EL (cell line): Measurements from ENCODE around the gene UROC1.
"Not testable (repeated sequence)": the region's sequence is repeated elsewhere in the genome, so short reads cannot be mapped to it uniquely, and the experiment has no call there.

ENCODE experiments used
- DNase-seq: peaks from one replicate; pipeline ENCODE4 v3.0.0-alpha.2; 2016

Gene UROC1

DNA sequence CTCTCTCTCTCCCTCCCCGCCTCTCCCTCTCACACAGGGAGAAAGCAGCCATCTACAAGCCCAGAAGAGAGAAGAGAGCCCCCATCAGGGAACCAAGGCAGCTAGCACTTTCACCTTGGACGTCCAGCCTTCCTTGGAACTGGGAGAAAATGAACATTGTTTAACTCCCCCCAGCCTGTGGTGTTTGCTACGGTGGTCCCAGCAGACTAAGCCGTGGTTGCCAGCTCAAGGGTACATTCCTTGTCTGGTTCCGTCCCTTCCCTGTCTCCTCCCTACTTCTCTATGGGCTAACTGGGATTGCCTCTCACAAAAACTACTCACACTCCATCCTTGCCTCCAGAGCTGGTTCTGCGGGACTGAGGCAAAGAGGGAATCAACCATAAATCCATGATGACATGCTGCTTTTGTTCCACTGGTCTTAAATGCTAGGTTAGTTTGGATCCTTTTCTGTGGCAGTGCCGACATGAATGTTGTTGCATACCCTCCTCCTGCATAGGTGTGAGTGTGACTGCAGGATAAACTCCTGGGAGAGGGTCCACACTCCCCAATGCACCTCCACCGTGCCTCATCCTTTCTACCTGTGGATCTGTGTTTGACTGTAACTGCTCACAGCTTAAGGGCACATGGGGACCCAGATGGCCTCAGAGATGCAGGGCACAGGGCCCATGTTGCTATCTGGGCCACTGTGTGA is 29.1 kb upstream of the UROC1 start:
- DNase-seq: no peak

GRCh38 chr3:126546013-126546412 is 28.4 kb upstream of the UROC1 start:
- DNase-seq: no peak

DNA sequence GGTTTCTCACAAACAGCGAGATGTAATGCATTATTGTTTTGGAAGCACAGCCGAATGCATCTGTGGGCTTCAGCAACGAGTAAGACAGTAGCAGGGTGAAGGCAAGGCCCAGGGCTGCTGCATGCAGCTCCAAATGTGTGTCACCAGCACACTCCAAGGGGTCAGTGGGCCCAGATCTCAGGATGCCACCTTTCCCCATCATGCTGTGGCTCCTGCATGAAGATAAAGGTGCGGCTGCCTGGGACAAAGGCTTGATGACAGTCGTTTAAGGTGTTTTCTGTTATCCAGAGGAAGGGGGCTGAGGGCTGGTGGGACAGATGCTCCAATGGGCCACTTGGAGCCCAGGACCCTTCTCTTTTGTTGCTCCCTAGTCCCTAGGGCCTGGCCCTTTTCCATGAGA is 28.0 kb upstream of the UROC1 start:
- no peak for DNase-seq

GRCh38 chr3:126544596-126545281 is 27.2 kb upstream of the UROC1 start:
- no peak for DNase-seq

- DNase-seq: no peak
Measured at GRCh38 chr3:126543457-126544061, 26.0 kb upstream of the UROC1 start.

- no peak for DNase-seq
Measured at GRCh38 chr3:126542340-126543241, 25.0 kb upstream of the UROC1 start.

GRCh38 chr3:126541628-126542339 is 24.2 kb upstream of the UROC1 start:
- DNase-seq: no peak

- DNase-seq: no peak
Measured at GRCh38 chr3:126540951-126541627, 23.5 kb upstream of the UROC1 start.

DNA sequence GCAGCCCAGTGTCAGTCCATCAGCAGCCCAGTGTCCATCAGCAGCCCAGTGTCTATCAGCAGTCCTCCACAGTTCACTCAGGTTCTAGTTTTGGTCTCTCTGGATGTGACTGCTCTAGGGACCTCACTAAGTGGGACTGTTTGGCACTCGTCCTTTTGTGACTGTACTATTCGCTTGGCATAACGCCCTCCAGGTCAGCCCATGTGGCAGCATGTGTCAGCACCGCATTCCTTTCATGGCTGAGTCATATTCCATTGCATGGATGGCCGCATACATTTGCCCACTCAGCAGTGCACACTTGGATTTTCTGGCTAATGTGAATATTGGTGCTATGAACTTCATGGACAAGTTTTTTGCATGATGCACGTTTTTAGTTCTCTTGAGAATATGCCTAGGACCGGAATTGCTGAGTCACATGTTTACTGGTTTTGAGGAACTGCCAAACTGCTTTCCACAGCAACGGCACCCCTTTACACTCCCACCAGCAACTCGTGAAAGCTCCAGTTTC is 22.8 kb upstream of the UROC1 start:
- DNase-seq: peak; percentile 98

DNA sequence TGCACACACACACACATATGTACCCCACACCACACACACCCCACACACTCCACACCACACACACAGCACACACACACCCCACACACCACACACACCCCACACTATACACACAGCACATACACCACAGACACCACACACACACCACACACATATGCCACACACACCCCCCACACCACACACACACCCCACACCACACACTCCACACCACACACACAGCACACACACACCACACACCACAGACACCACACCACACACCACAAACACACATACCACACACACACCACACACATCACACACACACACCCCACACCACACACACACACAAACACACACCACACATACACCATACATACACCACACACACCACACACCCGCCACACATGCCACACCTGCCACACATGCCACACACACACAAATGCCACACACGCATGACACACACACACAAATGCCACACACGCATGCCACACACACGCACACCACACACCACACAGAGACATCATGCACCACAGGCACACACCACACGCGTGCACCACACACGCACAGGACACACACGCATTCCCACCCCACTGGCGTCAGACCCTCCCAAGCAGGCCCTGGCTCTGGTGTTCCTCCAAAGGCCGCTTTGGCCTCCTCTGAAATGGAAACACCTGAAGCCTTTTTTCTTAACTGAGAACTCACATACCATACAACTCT is 22.1 kb upstream of the UROC1 start:
- DNase-seq: no peak

- no peak for DNase-seq
Measured at GRCh38 chr3:126538966-126539365, 21.4 kb upstream of the UROC1 start.

- no peak for DNase-seq
Measured at GRCh38 chr3:126538316-126538715, 20.7 kb upstream of the UROC1 start.

DNA sequence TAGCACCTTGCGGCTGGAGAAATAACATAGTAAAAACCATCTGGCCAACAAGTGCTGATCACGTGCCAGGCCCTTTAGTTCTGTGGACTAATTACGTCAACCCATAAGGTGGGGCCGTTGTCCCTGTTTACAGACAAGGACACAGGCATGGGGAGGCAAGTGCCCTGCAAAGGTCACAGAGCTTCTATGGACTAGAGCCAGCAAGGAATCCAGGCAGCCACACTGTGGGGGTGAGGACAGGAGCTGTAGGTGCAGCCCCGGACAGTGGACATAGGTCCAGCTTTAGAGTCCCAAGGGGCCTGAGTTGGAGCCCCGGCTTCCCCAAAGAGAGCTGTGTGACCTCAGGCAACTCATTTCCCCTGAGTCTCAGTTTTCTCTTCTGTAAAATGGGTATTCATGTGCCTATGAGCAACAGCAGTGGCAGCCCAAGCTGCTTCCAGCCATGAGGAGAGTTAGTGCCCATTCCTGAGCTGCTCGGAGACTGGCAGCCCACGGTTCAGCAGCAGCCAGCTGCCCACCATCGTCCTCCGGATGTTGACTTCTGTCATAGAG is 20.2 kb upstream of the UROC1 start:
- DNase-seq: no peak

DNA sequence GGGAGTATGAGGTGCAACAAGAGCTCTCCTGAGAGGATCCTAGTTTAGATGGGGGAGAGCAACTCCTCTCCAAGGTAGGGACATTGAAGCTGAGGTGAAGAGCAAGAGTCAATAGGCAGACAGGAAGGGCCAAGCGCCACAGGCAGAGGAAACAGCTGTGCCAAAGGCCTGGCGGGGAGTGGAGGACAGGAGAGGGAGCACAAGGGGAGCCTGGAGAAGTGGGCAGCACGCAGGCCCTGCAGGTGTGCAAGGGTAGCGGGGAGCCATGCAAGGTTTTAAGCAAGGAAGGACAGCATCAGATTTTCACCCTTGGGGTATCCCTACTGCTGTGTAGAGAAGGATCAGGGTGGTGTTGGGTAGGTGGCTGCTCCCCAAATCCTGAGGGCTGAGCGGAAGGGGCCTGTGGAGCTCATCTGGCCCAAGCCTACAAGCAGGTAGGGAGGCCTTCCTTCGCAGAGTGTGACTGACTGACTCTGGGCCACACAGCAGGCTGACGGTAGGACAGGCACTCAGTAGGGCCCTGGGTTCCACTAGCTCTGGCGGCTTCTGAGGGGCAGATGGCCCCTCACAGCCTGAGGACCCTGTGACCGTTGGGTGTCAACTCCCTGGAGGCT is 19.6 kb upstream of the UROC1 start:
- no peak for DNase-seq

DNA sequence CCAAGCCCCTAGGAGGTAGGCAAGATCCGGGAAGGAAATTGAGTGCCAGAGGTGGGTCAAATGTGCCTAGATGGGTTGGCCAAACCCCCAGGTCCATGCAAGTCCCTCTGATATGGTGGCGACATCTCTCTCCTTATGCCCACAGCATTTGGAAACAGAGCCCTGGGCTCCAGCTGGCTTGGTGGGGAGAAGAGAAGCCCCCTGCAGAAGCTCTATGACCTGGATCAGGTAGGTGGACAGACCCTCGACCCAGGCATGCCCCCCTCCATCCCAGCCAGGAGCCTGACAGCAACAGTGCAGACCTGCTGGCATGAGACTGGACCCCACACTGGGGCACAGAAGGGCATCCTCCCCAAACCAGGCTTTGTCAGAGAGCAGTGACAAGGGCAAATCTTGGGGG is 18.6 kb upstream of the UROC1 start:
- no peak for DNase-seq

- DNase-seq: no peak
Measured at GRCh38 chr3:126535636-126536035, 18.1 kb upstream of the UROC1 start.

GRCh38 chr3:126534716-126535115 is 17.1 kb upstream of the UROC1 start:
- DNase-seq: not testable (repeated sequence)

DNA sequence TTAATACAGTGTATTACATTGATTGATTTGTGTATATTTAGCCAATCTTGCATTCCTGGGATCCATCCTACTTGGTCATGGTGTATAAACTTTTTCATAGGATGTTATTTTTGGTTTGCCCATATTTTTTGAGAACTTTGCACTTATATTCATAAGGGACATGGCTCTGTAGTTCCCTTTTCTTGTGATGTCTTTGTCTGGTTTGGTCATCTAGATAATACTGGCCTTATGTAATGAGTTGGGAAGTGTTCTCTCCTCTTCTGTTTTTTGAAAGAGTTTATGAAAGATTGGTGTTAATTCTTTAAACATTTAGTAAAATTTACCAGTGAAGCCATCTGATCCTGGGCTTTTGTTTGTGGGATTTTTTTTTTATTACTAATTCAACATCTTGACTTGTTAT is 15.9 kb upstream of the UROC1 start:
- no peak for DNase-seq

GRCh38 chr3:126531051-126531330 is 13.4 kb upstream of the UROC1 start:
- DNase-seq: no peak

- no peak for DNase-seq
Measured at GRCh38 chr3:126530171-126531050, 12.8 kb upstream of the UROC1 start.
